HG03439 (cell line): ENCODE data around the gene NKD1.

Experiments used
- ATAC-seq: cut with Tn5 transposase; IDR thresholded peaks from one replicate; pipeline ENCODE4 v1.9.1; 2021; ENCODE audit warnings: mild to moderate bottlenecking, moderate library complexity; ENCODE audit not compliant: unreplicated experiment

Gene NKD1

GRCh38 chr16:50597563-50598255, 49.5 kb downstream of the NKD1 start:
- no peak for ATAC-seq

- ATAC-seq: no peak
Observed at GRCh38 chr16:50598256-50598894, 50.2 kb downstream of the NKD1 start.

DNA sequence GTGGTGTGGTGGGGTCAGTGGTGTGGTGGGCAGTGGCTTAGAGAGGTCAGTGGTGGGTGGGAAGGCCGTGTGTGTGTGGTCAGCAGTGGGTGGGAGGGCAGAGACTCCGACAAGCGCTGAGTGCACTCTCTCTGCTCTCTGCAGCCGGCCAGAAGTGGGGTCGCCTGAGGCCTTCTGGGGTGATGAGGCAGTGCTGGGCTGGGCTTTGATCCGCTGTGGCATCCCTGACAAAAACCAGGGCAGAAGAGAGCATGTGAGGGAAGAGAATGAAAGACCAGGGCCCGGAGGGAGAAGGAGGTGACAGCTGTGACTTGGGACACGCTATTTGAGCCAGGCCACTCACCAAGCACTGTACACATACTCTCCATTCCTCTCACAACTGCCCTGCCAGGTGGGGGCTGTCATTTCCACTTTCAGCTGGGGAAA, 50.8 kb downstream of the NKD1 start:
- no peak for ATAC-seq

- ATAC-seq: no peak
Observed at GRCh38 chr16:50599494-50599893, 51.3 kb downstream of the NKD1 start.

DNA sequence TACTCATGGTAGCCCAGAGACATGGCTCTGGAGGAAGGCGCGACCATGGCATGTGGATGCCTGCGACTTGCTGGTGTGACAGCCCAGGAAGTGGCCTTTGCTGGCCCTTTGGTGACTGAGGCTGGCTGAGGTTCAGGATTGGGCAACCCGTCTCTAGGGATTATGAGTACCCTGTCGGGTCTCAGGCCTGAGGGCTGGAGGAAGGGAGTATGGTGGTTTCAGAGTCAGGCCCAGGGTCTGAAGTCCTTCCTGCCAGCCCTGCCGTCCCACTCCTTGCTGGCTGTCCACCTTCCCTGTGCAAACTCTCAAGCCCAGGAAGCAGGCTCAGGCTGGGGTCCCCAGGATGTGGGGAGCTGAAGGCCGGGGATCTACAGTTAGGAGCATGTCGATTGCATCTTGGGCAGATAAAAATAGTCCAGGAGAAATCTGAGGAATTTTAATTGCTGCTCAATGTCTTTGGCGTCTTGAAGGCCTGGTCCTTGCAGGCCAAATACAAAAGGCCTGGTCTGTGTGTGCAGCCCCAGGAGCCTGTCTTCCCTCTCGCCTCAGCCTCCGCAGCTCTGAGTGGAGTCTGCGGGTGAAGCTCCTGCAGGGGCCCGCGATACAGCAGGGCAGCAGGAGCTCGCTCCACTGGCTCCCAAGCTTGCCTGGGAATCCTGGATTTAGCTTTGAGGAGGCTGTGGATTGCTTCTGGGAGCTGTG, 52.5 kb downstream of the NKD1 start:
- ATAC-seq: no peak

DNA sequence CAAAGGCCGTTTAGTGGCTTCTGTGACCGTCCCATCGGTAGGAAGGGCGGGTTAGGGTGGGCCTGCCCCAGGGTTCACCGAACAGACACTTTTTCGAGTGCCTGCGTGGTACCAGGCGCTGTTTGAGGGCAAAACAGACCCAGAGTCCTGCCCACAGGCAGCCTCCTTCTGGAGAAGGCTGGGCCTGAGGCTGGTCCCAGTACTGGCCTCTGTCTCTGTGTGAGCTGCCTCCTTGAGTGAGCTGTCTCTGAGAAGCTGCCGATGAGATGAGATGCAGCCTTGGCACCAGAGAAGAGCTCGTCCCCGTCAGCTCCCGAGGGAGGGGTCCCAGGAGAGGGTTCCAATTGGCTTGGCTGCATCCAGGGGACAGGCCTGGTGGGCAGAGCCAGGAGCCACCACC, 53.1 kb downstream of the NKD1 start:
- no peak for ATAC-seq

DNA sequence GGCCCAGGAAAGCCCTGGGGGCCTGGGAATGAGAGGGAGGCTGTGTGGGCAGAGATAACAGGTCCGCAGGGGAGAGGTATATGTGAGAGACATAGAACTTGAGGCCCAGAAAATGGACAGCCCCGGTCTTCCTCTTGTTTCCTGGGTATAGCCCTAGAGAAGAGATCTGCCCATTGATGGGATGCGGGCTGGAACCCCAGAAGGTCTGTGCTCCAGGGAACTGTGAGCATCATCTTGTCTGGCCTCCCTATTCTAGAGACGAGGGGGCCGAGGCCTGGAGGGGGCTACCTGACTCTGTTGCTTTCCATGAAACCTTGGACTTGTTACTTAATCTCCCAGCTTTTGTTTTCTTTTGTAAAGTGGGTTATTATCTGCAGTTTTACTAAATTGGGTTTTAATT, 53.9 kb downstream of the NKD1 start:
- ATAC-seq: no peak

- no peak for ATAC-seq
Observed at GRCh38 chr16:50602531-50603205, 54.5 kb downstream of the NKD1 start.

DNA sequence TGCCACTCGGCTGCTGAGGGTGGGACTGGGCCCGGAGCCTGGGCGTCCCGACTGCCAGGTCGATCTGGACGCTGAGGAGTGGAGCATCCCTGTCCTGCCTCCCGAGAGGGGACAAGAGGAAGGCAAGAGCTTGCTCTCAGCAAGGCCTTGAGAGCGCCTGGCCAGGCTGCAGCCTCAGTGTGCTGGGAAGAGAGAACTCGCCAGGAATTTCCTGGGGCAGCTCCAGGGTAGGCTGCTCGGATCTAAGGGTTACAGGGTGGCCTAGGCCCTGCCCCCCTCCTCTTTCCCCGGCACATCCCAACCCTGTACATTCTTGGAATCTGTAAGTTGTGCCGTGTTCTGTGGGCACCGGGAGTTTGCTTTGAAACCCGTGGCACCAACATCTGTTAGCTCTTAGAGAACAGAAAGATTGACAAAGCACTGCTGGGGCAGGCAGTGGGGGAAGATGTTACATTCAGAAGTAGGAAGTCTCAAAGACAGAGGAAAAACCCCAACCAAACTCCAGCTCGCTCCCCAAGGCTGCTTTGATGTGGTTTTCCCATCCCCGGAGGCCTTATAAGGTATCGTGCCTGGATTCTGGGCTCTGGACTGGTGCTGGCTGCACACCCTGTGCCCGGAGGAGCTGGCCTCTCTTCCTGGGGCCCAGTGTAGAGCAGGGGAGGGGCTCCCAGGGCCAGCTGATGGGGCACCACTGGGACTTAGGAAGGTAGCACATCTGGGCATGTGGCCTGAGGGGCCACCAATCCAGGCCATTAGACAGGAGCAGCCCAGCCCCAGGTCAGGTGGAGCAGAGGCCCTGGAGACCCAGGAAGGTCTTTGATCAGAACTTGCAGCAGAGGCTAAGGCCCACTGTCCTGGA, 55.2 kb downstream of the NKD1 start:
- ATAC-seq: no peak

- no peak for ATAC-seq
Observed at GRCh38 chr16:50604065-50604418, 55.8 kb downstream of the NKD1 start.

GRCh38 chr16:50604610-50605009, 56.4 kb downstream of the NKD1 start:
- no peak for ATAC-seq

DNA sequence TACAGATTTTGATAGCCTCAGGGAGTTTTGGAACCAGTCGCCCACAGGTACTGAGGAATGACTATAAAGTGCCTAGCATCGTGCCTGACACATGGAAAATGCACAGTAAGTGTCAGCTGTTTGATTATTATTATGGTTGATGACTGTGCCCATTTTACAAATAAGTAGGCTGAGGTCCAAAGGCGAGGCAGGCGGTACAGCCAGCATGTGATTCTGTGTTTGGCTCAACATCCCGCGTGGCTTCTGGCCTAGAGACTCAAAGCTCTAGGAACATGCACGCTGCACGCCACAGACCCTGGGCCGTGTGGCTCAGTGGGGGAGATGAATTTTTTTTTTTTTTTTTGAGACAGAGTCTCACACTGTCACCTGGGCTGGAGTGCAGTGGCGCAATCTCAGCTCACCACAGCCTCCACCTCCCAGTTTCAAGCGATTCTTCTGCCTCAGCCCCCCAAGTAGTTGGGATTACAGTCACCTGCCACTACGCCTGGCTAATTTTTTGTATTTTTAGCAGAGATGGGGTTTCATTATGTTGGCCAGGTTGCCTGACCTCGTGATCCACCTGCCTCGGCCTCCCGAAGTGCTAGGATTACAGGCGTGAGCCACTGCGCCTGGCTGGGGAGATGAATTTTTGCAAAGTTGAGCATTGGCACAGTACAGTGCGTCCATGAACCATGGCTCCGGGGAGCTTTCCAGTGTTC, 57.7 kb downstream of the NKD1 start:
- ATAC-seq: no peak

DNA sequence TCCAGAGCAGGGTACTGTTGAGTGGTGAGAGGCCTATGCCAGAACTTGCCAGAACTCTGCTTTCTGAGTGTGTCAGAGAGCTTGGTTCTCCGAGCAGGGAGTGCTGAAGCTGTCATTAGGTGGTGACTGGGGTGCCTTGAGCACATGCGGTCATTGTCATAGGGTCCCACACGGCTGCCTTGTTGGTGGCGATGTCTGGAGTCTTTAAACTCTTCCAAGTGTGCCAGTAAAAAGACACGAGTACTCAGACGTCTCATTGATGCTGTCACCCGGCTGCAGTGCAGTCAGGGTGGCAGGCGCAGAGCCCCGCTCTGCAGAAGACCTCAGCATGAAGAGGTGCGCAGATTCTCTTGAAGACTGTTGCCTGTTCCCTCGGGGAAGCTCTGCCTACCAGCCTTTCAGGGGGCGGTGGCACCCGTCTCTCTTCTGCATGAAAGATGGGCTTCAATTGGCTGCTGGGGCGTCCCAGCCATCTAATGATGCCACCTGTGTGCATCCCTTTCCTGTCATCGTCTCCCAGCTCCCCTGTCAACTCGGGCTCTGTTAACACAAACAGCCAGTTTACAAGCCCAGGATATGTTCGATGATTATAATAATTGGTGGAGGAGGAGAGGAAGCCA, 58.3 kb downstream of the NKD1 start:
- ATAC-seq: no peak

DNA sequence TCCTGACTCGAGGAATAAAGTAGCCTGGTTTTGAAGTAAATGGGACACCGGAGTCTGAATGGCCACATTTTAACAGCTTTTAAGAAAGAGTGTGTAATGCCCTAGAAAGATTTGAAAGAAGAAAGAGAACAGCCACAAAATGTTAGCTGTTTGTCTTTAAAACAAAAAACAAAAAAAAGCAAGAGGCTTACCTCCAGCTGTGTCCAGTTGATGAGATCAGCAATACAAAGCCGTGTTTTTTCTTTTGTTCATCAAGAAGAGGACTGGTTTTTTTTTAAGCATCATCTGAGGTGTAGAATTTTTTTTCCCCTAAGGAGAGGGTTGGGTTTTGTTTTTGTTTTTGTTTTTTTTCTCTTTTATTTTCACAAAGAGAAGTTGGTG, 58.8 kb downstream of the NKD1 start:
- no peak for ATAC-seq

GRCh38 chr16:50607447-50607846, 59.3 kb downstream of the NKD1 start:
- ATAC-seq: no peak

DNA sequence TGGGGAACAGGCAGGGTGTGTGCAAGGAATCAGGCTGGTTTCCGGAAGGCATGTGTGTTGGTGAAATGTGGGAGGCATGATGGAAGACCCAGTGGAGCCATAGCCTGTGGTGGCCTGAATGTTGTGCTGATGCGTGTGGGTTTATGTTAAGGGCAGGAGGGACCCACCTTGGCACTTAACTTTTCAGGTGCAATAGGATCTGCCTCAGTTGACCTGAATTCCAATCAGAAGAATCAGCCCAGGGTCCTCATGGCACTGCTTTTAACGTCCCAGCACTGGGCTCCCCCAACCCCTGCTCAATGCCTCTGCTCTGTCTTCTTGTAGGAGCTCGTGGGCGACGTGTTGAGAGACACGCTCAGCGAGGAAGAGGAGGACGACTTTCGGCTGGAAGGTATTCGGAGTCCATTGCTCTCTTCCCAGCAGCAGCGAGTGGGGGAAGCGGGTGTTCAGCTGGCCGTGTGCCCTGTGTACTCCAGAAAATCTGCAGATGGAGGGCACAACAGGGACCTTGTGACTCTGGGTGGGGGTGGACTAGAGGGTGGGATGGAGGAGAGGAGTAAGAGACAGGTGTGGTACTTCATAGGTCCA, 59.9 kb downstream of the NKD1 start:
- ATAC-seq: no peak

GRCh38 chr16:50609049-50609448, 60.9 kb downstream of the NKD1 start:
- no peak for ATAC-seq

- ATAC-seq: no peak
Observed at GRCh38 chr16:50609471-50609870, 61.3 kb downstream of the NKD1 start.
